HG03558 (cell line): Measurements from ENCODE around the gene CEP170.
A peak's percentile ranks its signal among the peaks of the same experiment; 100 is the strongest.
"Not testable (repeated sequence)": the region's sequence is repeated elsewhere in the genome, so short reads cannot be mapped to it uniquely, and the experiment has no call there.

Source experiments
- ATAC-seq: cut with Tn5 transposase; IDR thresholded peaks from one replicate; pipeline ENCODE4 v1.9.1; 2021; ENCODE audit warnings: moderate number of reproducible peaks; ENCODE audit not compliant: unreplicated experiment; ENCODE audit errors: extremely low read depth

The CEP170 gene

GRCh38 chr1:243101551-243102050 is 153.5 kb downstream of the CEP170 start:
- ATAC-seq, result peak; percentile 67

- ATAC-seq, result not testable (repeated sequence)
Observed at GRCh38 chr1:243087368-243087767, 167.7 kb downstream of the CEP170 start.
